ENCODE measurements around the gene TCF7L1.
"Not testable (repeated sequence)": the region's sequence is repeated elsewhere in the genome, so short reads cannot be mapped to it uniquely, and the experiment has no call there.

TCF7L1 gene

DNA sequence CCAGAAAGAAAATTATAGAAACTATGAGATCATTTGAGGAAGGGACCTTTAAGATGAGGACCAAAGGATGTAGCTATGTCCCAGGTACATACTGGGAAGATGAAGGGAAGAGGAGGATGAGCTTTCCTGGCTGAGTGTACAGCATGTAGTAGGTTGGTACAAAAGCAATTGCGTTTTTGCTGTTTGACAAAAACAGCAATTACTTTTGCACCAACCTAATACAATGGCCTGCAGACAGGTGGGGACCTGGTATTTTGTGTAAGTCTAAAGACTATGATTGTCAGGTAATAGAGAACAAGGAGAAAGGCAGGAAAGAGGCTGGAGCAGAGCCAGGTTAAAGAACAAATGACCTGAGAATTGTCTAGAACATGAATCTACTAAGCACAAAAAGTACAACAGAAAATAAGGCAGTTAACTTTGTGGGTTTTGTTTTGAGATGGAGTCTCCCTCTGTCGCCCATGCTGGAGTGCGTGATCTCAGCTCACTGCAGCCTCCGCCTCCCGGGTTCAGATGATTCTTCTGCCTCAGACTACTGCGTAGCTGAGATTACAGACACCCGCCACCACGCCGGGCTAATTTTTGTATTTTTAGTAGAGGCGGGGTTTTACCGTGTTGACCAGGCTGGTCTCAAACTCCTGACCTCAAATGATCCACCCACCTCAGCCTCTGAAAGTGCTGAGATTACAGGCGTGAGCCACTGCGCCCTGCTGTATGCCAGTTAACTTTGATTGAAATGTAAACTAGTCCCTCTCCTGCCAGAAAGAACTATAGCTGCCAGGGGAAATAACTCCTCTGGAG is 197.8 kb downstream of the TCF7L1 start:
- TF ChIP-seq OSR1 (CRISPR knock-in tag; IDR thresholded peaks at IDR 0.05) (no peak), ARNTL (CRISPR knock-in tag; IDR thresholded peaks at IDR 0.05; ENCODE audit: borderline replicate concordance, low read depth) (no peak), PPARA (CRISPR knock-in tag; IDR thresholded peaks at IDR 0.05; ENCODE audit: borderline replicate concordance) (no peak), RARB (CRISPR knock-in tag; IDR thresholded peaks at IDR 0.05) (no peak), TCF4 (CRISPR knock-in tag; IDR thresholded peaks at IDR 0.05; ENCODE audit: borderline replicate concordance) (no peak), ZNF70 (CRISPR knock-in tag; IDR thresholded peaks at IDR 0.05) (no peak), ESRRG (CRISPR knock-in tag; IDR thresholded peaks at IDR 0.05) (no peak), ZNF8 (CRISPR knock-in tag; IDR thresholded peaks at IDR 0.05) (no peak), BACH2 (CRISPR knock-in tag; IDR thresholded peaks at IDR 0.05; ENCODE audit: borderline replicate concordance) (no peak), TOX (CRISPR knock-in tag; IDR thresholded peaks at IDR 0.05; ENCODE audit: borderline replicate concordance) (no peak), ZC3H10 (CRISPR knock-in tag; IDR thresholded peaks at IDR 0.05) (no peak), ZFP3 (CRISPR knock-in tag; IDR thresholded peaks at IDR 0.05) (no peak)
- TF ChIP-seq, protein P1, sequence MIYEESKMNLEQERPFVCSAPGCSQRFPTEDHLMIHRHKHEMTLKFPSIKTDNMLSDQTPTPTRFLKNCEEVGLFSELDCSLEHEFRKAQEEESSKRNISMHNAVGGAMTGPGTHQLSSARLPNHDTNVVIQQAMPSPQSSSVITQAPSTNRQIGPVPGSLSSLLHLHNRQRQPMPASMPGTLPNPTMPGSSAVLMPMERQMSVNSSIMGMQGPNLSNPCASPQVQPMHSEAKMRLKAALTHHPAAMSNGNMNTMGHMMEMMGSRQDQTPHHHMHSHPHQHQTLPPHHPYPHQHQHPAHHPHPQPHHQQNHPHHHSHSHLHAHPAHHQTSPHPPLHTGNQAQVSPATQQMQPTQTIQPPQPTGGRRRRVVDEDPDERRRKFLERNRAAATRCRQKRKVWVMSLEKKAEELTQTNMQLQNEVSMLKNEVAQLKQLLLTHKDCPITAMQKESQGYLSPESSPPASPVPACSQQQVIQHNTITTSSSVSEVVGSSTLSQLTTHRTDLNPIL (CRISPR knock-in tag; IDR thresholded peaks at IDR 0.05; ENCODE audit: low read depth) = no peak
- TF ChIP-seq, protein P2, sequence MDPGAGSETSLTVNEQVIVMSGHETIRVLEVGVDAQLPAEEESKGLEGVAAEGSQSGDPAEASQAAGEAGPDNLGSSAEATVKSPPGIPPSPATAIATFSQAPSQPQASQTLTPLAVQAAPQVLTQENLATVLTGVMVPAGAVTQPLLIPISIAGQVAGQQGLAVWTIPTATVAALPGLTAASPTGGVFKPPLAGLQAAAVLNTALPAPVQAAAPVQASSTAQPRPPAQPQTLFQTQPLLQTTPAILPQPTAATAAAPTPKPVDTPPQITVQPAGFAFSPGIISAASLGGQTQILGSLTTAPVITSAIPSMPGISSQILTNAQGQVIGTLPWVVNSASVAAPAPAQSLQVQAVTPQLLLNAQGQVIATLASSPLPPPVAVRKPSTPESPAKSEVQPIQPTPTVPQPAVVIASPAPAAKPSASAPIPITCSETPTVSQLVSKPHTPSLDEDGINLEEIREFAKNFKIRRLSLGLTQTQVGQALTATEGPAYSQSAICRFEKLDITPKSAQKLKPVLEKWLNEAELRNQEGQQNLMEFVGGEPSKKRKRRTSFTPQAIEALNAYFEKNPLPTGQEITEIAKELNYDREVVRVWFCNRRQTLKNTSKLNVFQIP (CRISPR knock-in tag; IDR thresholded peaks at IDR 0.05; ENCODE audit: borderline replicate concordance, low read depth) = no peak
- ATAC-seq = no peak

DNA sequence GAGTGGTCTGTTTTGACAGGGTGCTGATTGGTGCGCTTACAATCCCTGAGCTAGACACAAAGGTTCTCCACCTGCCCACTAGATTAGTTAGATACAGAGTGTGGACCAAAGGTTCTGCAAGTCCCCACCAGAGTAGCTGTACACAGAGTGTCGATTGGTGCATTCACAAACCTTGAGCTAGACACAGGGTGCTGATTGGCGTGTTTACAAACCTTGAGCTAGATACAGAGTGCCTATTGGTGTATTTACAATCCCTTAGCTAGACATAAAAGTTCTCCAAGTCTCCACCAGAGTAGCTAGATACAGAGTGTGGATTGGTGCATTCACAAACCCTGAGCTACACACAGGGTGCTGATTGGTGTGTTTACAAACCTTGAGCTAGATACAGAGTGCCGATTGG is 200.7 kb downstream of the TCF7L1 start:
- not testable (repeated sequence) for ATAC-seq

DNA sequence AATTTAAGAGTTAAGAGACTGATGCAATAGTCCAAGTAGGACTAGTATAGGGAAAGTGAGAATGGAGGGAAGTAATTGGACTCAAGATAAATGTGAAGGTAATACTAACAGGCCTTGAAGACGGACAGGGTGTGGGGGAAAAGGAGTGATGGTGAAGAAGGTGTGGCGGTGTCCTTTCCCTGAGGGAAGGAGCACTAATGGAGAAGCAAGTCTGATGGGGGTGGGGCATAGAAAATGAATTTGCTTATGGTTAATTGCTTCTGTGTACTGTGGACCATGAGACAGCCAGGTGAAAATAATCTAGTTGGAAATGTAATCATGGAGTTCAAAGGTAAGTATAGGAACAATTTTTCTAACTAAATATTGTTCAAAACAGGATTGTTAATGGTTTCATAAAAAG is 201.7 kb downstream of the TCF7L1 start:
- ATAC-seq = no peak
- TF ChIP-seq ISL1 (CRISPR knock-in tag; IDR thresholded peaks at IDR 0.05) (no peak), CSDC2 (CRISPR knock-in tag; IDR thresholded peaks at IDR 0.05) (no peak), BACH2 (CRISPR knock-in tag; IDR thresholded peaks at IDR 0.05; ENCODE audit: borderline replicate concordance) (no peak), SNAI2 (CRISPR knock-in tag; IDR thresholded peaks at IDR 0.05) (no peak), ZFP30 (CRISPR knock-in tag; IDR thresholded peaks at IDR 0.05) (no peak), PPARA (CRISPR knock-in tag; IDR thresholded peaks at IDR 0.05; ENCODE audit: borderline replicate concordance) (no peak), ZNF565 (CRISPR knock-in tag; conservative IDR thresholded peaks at IDR 0.05; ENCODE audit: low read depth) (no peak), ZNF70 (CRISPR knock-in tag; IDR thresholded peaks at IDR 0.05) (no peak), ARNTL (CRISPR knock-in tag; IDR thresholded peaks at IDR 0.05; ENCODE audit: borderline replicate concordance, low read depth) (no peak), ESRRG (CRISPR knock-in tag; IDR thresholded peaks at IDR 0.05) (no peak), GLIS3 (CRISPR knock-in tag; IDR thresholded peaks at IDR 0.05) (no peak)
- TF ChIP-seq, protein P3, sequence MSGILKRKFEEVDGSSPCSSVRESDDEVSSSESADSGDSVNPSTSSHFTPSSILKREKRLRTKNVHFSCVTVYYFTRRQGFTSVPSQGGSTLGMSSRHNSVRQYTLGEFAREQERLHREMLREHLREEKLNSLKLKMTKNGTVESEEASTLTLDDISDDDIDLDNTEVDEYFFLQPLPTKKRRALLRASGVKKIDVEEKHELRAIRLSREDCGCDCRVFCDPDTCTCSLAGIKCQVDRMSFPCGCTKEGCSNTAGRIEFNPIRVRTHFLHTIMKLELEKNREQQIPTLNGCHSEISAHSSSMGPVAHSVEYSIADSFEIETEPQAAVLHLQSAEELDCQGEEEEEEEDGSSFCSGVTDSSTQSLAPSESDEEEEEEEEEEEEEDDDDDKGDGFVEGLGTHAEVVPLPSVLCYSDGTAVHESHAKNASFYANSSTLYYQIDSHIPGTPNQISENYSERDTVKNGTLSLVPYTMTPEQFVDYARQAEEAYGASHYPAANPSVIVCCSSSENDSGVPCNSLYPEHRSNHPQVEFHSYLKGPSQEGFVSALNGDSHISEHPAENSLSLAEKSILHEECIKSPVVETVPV (CRISPR knock-in tag; IDR thresholded peaks at IDR 0.05) = no peak
- TF ChIP-seq, protein P4, sequence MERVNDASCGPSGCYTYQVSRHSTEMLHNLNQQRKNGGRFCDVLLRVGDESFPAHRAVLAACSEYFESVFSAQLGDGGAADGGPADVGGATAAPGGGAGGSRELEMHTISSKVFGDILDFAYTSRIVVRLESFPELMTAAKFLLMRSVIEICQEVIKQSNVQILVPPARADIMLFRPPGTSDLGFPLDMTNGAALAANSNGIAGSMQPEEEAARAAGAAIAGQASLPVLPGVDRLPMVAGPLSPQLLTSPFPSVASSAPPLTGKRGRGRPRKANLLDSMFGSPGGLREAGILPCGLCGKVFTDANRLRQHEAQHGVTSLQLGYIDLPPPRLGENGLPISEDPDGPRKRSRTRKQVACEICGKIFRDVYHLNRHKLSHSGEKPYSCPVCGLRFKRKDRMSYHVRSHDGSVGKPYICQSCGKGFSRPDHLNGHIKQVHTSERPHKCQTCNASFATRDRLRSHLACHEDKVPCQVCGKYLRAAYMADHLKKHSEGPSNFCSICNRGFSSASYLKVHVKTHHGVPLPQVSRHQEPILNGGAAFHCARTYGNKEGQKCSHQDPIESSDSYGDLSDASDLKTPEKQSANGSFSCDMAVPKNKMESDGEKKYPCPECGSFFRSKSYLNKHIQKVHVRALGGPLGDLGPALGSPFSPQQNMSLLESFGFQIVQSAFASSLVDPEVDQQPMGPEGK (CRISPR knock-in tag; IDR thresholded peaks at IDR 0.05; ENCODE audit: borderline replicate concordance) = no peak
- TF ChIP-seq, protein P5, sequence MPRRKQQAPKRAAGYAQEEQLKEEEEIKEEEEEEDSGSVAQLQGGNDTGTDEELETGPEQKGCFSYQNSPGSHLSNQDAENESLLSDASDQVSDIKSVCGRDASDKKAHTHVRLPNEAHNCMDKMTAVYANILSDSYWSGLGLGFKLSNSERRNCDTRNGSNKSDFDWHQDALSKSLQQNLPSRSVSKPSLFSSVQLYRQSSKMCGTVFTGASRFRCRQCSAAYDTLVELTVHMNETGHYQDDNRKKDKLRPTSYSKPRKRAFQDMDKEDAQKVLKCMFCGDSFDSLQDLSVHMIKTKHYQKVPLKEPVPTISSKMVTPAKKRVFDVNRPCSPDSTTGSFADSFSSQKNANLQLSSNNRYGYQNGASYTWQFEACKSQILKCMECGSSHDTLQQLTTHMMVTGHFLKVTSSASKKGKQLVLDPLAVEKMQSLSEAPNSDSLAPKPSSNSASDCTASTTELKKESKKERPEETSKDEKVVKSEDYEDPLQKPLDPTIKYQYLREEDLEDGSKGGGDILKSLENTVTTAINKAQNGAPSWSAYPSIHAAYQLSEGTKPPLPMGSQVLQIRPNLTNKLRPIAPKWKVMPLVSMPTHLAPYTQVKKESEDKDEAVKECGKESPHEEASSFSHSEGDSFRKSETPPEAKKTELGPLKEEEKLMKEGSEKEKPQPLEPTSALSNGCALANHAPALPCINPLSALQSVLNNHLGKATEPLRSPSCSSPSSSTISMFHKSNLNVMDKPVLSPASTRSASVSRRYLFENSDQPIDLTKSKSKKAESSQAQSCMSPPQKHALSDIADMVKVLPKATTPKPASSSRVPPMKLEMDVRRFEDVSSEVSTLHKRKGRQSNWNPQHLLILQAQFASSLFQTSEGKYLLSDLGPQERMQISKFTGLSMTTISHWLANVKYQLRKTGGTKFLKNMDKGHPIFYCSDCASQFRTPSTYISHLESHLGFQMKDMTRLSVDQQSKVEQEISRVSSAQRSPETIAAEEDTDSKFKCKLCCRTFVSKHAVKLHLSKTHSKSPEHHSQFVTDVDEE (CRISPR knock-in tag; IDR thresholded peaks at IDR 0.05) = no peak

Measured in SK-N-SH treated with all-trans-retinoic acid at 6 μM for 48 hours (cell line).